ENCODE measurements around the gene TCP1.
A peak's percentile ranks its signal among the peaks of the same experiment; 100 is the strongest.
"Not testable (repeated sequence)": the region's sequence is repeated elsewhere in the genome, so short reads cannot be mapped to it uniquely, and the experiment has no call there.

TCP1 gene

DNA sequence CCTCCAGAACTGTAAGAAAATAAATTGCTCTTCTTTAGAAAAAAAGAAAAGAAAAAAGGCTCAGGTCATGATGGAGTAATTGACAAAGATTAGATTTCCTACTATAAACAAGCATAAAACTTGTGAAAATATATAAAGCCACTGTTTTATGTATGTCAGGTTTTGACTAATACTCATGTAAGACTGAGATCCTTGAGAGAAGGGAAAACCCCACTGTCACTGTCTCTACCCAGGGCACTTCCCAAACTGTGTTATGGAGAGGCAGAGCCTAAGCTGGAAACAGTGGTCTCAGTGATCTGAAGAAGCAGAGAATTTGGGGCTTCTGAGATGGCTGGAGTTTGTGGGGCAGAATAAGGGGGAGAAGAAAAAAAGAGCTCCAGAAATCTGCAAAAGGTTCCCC, 19.9 kb downstream of the TCP1 start:
- no peak for DNase-seq

DNA sequence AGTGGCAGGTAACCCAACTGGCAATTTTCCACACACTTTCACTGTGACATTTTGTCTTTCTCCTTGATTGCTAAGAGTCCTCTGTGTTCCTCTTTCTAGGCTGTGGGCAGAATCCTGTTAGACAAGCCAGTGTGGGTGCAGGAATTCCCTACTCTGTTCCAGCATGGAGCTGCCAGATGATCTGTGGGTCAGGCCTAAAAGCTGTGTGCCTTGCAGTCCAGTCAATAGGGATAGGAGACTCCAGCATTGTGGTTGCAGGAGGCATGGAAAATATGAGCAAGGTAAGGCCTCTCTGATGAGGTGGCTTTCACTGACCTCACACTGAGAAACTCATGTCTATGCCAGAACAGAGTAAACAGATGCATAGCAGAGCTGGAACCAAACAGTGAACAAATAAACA, 22.5 kb downstream of the TCP1 start:
- no peak for DNase-seq

DNA sequence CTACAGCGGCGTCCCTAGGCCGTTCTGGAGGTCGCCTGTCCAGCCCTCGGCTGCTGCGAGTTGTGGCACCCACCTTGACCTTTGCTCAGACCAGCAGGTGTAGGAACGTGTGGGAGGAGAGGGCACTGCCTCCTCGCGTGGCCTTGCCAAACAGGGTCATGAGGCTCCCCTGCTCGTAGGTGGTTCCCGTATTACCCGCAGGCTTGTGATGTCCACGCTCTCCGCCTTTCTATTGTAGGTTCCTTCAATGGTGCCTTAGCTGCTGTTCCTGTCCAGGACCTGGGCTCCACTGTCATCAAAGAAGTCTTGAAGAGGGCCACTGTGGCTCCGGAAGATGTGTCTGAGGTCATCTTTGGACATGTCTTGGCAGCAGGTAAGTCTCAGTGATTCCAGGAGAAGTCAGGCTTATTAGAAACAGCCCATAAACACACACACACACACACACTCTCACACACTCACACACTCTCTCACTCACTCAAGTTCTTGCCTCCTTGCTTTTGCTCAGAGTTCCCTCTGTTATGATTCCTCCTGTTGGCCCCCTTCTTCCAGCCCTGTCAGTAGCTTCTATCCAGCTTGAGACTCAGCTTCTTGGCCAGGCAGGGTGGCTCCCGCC, 26.6 kb downstream of the TCP1 start:
- peak; percentile 8 for DNase-seq

DNA sequence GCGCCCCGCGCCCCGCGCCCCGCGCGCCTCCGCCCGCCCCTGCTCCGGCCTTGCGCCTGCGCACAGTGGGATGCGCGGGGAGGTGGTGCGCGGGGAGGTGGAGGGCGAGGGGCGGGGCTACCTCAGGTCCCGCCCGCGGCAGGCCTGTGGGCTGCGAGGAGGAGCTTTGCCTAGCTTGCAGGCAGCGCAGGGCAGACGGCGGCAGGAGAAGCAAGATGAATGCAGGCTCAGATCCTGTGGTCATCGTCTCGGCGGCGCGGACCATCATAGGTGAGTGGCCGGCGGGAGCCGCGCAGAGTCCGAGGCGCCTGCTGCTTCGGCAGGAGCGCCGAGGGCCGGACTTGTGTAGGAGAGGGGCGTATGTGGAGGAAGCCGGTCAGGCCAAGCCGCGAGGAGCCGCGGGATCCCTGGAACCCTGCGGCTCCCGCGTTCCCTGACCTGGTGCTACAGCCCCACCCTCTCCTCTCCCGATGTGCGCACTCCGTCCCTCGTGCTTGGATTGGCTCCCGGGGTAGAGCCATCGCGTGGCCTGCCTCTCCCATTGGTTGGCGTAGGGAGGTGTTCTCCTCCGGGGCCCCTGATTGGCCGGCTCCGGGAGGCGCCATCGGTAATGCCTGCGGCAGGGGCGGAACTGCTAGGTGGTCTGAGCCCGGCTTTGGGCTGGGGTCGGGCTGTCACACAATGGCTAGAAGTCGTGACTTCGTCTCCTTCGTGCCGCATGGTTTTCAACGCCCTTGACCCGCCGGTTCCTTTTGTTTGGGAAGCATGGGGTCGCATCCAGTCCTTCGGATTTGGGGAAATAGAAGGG, 27.3 kb downstream of the TCP1 start, which contains the start of gene ACAT2:
Gene ACAT2, plus strand, starts transcription at position 173 of the 808 bp plus-strand sequence. Its CDS starts 43 bp downstream, at position 216.
- DNase-seq, result peak; percentile 88

DNA sequence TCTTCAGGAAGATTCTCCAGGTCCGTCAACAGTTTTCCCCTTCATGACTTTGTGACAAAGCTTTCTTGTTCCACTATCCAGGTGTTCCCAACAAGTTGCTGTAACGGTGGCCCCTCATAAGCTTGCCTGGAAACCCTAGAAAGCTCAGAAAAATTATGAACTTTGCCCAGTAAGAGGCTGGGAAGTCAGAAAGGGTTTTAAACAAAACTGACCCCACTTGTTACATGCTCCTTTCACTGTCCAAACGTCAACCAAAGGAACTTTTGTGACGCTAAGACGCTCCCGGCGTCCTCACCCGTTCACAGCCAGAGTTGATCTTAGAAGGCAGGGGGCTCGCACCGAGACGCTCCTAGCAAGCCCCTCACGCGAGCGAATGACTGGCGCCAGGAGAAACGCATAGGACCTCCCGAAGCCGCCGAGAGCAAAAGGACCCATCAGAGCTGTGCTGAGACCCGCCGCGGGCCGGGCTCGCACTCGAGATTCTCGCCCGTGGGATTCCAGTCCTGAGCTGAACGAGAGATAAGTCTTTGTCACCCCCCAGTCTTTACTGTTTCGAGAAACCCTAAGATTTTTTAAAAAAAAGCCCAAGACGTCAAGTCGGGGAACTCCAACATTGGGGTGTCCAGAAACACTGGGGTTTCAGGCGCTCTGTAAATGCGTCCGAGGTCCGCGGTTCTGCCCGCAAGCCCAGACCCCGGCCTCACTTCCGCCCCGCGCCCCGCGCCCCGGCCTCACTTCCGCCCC, 28.1 kb downstream of the TCP1 start:
- DNase-seq, result no peak

DNA sequence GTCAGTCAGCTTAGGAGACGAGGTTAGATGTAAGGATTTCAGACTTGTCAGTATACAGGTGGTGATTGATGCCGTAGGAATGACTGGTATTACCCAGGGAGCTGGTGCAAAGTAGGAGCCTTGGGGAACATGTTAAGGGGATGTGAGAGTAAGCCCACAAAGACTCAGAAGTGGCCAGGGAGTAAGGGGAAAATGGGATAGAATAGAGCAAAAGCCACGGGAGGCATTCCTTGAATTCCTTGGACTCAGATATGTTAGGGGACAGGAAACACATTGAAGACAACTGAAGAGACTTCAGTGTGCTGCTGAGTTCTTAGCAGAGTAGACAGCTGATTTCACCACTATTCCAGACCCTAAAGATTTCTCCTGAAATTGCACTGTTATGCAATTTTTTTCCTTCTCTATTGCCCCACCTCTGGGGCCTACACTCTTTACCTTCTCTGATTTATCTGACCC, 28.8 kb downstream of the TCP1 start:
- DNase-seq, result no peak

DNA sequence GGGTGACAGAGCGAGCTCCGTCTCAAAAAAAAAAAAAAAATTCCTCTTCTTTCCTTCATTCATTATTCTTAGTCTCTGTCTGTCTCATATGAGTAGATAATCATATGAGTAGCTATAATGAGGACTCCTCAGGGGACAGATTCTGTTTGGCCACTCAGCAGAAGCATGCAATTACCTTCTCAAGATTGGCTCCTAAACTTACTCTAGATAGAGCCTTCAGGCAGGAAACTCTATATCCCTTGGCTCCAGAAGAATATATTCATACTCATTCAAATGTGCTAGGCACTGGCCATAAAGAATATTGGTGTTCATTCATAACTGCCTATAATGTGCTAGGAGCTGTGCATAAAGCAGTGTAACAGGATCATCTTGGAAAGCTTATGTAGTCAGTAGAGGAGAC, 29.8 kb downstream of the TCP1 start:
- no peak for DNase-seq

DNA sequence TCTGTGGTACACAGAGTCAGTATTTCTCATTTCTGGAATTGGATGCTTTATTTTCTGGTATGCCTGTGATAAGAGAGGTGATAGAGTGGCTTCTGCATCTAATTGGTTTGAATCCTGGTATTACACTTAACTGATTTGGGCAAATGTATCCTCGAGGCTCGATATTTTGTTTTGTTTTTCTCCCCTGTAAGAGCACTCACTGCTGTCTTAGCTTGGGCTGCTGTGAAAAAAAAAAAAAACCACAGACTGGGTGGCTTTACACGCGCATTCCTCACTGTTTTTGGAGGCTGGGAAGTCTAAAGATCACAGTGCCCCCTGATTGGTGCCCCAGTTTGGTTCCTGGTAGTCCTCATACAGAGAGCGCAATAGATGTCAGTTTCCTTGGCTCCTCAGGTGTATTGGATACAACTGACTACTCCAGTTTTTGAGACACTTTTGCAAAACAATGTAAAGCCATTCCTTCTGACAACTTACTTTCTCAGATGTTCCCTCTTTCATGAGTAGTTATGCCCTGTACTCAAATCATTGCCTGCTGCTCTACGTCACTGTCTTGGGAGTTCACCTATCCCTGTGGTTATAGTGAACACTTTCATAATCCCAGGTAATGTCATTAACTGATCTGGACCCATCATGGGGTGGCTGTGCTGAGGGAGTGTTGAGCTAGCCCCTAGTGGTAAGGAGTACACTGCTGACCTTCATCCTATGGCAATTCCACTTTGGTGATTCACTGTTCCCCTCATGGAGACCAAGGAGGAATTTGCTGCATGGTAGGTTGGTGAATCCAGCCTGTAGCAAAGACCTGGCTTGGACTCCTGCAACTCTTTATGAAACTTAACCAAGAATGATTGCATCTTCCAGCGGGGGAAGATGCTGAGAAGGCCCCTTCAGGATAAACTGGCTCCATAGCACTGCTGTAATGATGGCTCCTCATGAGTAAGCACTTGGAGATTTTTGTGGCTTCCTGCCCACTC, 31.1 kb downstream of the TCP1 start:
- no peak for DNase-seq

DNA sequence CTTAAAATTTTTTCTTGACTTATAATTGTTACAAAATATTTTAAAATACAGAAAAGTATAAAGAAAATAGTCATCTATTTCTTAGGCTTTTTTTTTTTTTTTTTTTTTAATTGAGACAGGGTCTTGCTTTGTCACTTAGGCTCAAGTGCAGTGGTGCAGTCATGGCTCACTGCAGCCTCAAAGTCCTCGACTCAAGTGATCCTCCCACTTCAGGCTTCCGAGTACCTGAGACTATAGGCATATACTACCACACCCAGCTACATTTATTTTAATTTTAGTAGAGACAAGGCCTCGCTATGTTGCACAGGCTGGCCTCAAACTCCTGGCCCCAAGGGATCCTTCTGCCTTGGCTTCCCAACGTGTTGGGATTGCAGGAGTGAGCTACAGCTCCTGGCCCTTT, 32.9 kb downstream of the TCP1 start:
- DNase-seq, result no peak

DNA sequence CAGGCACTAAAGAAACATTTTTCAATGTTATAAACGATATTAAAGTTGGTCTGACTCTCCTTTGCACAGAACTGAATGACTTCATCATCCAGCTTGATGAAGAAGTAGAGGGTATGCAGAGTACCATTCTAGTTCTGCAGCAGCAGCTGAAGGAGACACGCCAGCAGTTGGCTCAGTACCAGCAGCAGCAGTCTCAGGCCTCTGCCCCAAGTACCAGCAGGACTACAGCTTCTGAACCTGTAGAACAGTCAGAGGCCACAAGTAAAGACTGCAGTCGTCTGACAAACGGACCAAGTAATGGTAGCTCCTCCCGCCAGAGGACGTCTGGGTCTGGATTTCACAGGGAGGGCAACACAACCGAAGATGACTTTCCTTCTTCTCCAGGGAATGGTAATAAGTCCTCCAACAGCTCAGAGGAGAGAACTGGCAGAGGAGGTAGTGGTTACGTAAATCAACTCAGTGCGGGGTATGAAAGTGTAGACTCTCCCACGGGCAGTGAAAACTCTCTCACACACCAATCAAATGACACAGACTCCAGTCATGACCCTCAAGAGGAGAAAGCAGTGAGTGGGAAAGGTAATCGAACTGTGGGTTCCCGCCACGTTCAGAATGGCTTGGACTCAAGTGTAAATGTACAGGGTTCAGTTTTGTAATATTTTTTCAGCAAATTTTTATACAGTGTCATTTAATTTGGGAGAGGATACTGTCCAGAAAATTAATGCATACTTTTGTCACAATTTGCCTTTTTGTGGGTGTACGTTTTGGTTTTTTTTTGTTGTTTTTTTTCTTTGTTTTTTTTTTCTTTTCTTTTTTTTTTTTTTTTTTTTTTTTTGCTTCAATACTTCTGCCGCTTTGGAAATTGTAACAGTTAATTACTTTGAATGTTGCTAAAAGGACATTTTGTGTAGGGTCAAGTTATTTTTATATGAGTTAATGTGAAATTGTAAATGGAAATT, 34.2 kb downstream of the TCP1 start:
- DNase-seq, result no peak

DNA sequence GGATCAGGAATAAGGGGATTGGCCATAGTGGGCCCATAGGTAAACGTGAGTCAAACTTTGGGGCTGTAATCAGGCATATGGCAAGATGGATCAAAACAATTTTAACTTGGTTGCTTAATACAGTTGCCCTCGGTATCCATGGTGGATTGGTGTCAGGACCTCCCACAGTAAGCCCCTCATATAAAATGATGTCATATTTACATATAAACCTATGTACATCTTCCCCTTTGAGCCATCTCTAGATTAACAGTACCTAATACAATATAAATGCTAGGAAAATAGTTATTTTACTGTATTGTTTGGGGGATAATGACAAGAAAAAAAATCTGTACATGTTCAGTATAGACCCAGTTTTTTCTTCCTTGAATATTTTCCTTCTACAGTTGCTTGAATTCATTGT, 35.0 kb downstream of the TCP1 start:
- no peak for DNase-seq

DNA sequence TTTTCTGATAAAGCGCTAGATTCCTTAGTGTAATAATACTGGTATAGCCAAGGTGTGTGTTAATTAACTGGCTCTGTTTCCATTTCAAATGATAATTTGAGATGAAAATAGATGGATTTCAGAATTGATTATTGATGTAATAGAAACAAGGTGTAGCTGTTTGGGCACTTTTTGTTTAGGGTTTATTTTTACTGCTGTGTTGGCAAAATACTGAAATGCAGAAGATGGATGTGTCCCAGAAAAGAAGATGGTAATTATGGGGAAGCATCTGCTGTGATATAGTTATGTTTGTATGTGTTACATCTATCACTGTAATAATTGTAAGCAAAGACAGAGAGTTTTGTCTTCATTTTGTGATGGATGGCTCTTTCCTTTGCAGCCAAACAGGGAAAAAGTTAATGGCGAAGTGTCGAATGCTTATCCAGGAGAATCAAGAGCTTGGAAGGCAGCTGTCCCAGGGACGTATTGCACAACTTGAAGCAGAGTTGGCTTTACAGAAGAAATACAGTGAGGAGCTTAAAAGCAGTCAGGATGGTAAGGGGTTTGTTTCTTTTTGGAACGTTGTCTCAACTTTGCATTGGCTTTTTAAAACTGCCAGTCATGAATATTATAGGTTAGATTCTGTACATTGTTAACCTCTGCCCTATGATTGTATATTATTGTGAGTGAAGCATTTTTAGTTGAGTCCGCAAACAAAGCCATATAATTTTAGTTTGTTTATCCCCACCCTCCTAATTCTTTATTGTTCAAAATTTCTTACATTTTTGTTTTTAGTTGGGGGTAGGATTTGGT, 36.1 kb downstream of the TCP1 start:
- DNase-seq, result no peak

DNA sequence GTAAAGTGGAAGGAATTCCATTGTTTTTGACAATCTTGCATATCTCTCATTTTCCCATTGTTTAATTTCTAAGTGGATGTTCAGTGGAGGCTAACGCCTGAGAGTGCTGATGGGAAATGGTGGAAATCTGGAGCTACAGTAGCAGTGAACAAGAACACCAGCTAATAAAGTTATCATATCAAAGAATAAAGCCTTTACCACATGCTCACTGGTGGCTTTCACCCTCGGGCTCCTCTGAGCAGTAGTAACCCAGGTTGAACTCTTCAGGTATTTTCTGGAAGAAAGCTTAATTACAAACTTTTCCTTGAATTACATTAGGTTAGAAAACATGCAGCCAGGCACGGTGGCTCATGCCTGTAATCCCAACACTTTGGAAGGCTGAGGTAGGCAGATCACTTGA, 38.0 kb downstream of the TCP1 start:
- DNase-seq, result no peak

DNA sequence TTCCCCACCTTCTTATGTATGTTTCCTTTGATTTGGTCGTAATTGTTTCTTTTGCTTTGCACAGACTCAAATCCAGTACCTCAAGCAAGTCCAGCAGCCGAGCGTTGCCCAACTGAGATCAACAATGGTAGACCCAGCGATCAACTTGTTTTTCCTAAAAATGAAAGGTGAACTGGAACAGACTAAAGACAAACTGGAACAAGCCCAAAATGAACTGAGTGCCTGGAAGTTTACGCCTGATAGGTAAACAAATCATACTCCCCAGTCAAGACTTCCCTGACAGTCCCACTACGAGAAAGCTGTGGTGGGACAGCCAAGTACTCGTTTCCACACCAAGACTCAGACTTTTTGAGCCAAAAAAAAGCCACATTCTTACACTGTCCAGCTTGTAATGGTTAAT, 41.3 kb downstream of the TCP1 start:
- DNase-seq, result not testable (repeated sequence)

DNA sequence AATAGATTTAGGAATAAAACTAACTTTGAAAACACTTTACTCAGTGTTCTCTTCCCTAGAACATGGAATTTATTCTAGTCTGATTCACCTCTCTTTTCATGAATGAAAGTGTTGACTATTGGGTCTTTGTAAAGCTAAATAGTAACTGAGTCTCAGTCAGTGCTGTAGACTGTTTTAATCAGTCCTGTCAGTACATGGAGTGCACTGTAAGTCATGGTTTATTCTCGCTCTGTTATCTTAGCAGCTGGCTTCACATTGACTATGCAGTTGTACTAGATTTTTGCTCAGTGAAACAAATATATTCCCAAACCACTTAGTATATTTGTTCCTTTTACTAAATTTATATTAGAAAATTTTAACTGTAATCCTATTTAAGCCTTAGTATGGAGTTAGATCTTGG, 42.6 kb downstream of the TCP1 start:
- no peak for DNase-seq

DNA sequence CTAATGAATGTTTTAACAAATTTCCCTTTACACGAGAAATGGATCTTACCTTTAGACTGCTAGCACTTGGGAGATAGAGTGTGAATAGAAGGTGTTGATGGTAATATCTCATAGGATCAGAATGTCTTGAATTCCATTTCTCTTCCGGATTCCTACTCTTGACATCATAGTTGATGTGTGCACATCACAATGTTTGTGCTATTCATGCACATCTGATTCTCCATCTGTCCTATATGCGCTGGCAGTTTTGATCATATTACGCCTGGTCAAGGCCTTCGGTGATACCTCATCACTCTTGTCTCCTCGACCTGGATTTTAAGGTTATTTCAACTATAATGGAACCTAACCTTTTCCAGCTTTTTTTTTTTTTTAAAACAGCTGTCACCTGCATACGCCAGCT, 44.3 kb downstream of the TCP1 start:
- DNase-seq, result no peak

DNA sequence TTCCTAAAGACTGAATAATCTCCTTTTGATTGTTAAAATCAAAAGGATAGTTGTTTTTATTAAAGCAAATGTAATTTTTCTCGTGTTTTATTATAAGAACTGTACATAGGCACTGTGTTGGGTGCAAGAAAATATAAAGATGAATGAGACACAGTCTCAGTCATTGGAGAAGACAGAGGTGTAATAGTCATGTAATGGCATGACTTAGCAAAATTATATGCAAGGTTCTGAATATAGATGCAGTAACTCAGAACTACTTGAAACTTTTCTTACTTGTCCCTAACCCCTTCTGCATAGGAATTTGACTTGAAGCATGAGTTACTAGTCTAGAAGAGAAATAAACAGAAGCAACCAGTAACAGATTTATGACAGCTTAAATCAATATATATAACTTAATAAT, 47.2 kb downstream of the TCP1 start:
- DNase-seq, result no peak

DNA sequence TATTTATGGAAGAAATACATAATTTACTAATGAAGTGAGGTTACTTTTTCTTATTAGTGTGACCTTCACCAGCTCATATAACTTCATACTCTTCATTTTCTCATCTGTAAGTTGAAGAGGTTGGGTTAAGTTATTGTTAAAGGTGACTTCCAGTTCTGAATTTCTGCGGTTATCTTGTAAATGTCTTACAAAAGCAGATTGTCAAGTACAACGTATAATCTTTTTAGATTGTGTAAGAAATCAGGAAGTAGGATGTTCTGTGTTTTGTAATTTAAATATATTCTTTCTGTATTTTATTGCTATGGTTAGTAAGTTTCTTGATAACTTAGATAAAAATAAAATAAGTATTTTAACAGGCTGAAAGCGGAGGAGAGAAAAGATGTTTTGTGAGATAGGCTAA, 50.1 kb downstream of the TCP1 start:
- no peak for DNase-seq

DNA sequence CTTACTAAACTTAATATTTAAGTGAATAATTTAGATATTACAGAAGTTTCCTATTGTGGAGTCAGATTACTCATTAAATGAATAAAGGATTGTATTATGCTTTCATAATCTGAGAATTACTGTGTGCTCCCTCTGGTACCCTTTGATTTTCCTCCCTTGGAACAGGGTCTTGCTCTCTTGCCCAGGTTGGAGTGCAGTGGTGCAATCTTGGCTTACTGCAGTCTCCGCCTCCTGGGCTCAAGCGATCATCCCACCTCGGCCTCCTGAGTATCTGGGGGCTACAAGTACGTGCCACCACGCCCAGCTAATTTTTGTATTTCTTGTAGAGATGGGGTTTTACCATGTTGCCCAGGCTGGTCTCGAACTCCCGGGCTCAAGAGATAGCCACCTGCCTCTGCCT, 52.5 kb downstream of the TCP1 start:
- no peak for DNase-seq

DNA sequence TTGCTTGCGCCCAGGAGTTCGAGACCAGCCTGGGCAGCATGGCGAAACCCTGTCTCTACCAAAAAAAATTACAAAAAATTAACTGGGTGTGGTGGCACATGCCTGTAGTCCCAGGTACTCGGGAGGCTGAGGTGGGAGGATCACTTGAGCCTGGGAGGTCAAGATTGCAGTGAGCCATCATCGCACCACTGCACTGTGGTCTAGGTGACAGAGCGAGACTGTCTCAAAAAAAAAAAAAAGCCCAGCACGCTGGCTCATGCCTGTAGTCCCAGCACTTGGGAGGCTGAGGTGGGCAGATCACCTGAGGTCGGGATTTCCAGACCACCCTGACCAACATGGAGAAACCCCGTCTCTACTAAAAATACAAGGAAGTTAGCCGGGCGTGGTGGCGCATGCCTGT, 56.0 kb downstream of the TCP1 start:
- not testable (repeated sequence) for DNase-seq

DNA sequence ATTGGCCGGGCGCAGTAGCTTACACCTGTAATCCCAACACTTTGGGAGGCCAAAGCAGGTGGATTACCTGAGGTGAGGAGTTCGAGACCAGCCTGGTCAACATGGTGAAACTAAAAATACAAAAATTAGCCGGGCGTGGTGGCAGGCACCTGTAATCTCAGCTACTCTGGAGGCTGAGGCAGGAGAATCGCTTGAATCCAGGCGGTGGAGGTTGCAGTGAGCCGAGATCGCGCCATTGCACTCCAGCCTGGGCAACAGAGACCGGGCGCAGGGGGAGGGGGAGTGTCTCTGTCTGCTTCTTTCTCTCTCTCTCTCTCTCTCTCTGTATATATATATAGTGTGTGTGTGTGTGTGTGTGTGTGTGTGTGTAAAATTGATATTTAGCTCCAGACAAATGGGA, 56.9 kb downstream of the TCP1 start:
- not testable (repeated sequence) for DNase-seq

All from activated CD4-positive, alpha-beta T cell treated with anti-CD3 and anti-CD28 coated beads, Interleukin-2, amount 50 U/mL, for 1 hour (primary cell).